ENCODE data around the gene AHCTF1.

The AHCTF1 gene

GRCh38 chr1:246931549-246932365, at the start of gene AHCTF1:
TSS of gene AHCTF1 (minus strand) at chr1:246931948. CDS start at chr1:246918370, 13,578 bp downstream.
- TF ChIP-seq CTCF (IDR thresholded peaks at IDR 0.05), result peak in 1 of 2 experiments; percentile 31
- Histone ChIP-seq H3K27me3 (no peaks in the 10 kb centered on the region), H3K4me1 (peaks cover 0 to 42% (median 18%) of the 10 kb centered on the region in 4 donors), H3K36me3 (peaks cover 0 to 9% (median 3%) of the 10 kb centered on the region in 3 donors), H3K27ac (peak within 1 kb of the TSS; percentile 95 to 98), H3K4me3 (peak within 1 kb of the TSS; percentile 95 to 99), H3K9me3 (no peaks in the 10 kb centered on the region)
- intact Hi-C loops (cut with DNase I; ENCODE audit: low total_unique reads), result loop anchor here (10.0 kb wide), 2 partner anchors 173 to 273 kb away; partner anchors contain the start of gene ZNF669
- peak; percentile 95 to 99 for DNase-seq

GRCh38 chr1:246978785-246979184, 47.0 kb upstream of the AHCTF1 start:
- no peak overlapping the region for H3K4me3 ChIP-seq
- H3K27me3 ChIP-seq, result no peaks in the 10 kb centered on the region
- peaks cover 0 to 27% (median under 1%) of the 10 kb centered on the region in 3 donors for H3K9me3 ChIP-seq
- intact Hi-C loops (cut with DNase I; ENCODE audit: low total_unique reads), result no loop called here
- no peaks in the 10 kb centered on the region for H3K36me3 ChIP-seq
- H3K27ac ChIP-seq, result no peak overlapping the region
- H3K4me1 ChIP-seq, result no peaks in the 10 kb centered on the region
- no peak for TF ChIP-seq CTCF (IDR thresholded peaks at IDR 0.05)
- DNase-seq, result no peak

- H3K4me3 ChIP-seq, result no peak overlapping the region
- TF ChIP-seq CTCF (IDR thresholded peaks at IDR 0.05), result no peak
- H3K9me3 ChIP-seq, result peaks cover 0 to 22% (median 0%) of the 10 kb centered on the region in 3 donors
- DNase-seq, result no peak
- H3K27ac ChIP-seq, result no peak overlapping the region
- H3K36me3 ChIP-seq, result no peaks in the 10 kb centered on the region
- H3K4me1 ChIP-seq, result no peaks in the 10 kb centered on the region
- no peaks in the 10 kb centered on the region for H3K27me3 ChIP-seq
- intact Hi-C loops (cut with DNase I; ENCODE audit: low total_unique reads), result no loop called here
Measured at GRCh38 chr1:246978281-246978680, 46.5 kb upstream of the AHCTF1 start.

- intact Hi-C loops (cut with DNase I; ENCODE audit: low total_unique reads), result no loop called here
- H3K27ac ChIP-seq, result no peak overlapping the region
- H3K27me3 ChIP-seq, result no peaks in the 10 kb centered on the region
- no peak for TF ChIP-seq CTCF (IDR thresholded peaks at IDR 0.05)
- no peak for DNase-seq
- no peaks in the 10 kb centered on the region for H3K4me1 ChIP-seq
- peaks cover 0 to 12% (median 0%) of the 10 kb centered on the region in 3 donors for H3K9me3 ChIP-seq
- no peak overlapping the region for H3K4me3 ChIP-seq
- H3K36me3 ChIP-seq, result no peaks in the 10 kb centered on the region
Measured at GRCh38 chr1:246971969-246972368, 40.2 kb upstream of the AHCTF1 start.

GRCh38 chr1:246971090-246971721, 39.5 kb upstream of the AHCTF1 start:
- Histone ChIP-seq H3K27me3 (no peaks in the 10 kb centered on the region), H3K4me3 (no peak overlapping the region), H3K9me3 (peaks cover 0 to 12% (median 0%) of the 10 kb centered on the region in 3 donors), H3K27ac (no peak overlapping the region), H3K36me3 (no peaks in the 10 kb centered on the region), H3K4me1 (no peaks in the 10 kb centered on the region)
- intact Hi-C loops (cut with DNase I; ENCODE audit: low total_unique reads), result no loop called here
- TF ChIP-seq CTCF (IDR thresholded peaks at IDR 0.05), result peak; percentile 64 to 80
- DNase-seq, result peak; percentile 38 to 76

Measured in tibial artery (tissue), 4 donors.